Bronchial epithelial cell (primary cell): ENCODE data around the gene WDR82. TPM values are rescaled to one million over a fixed set of nuclear protein-coding genes. Genes with fewer than 3 reads are reported as not detected.

Experiments
- DNase-seq: peaks from one replicate; pipeline ENCODE4 v3.0.0-alpha.2; 2010; ENCODE audit warnings: low read depth
- FAIRE-seq: peaks from 2 replicates; lab custom pipeline; 2011; peaks lifted over from hg19 to GRCh38; lab: Jason Lieb, UNC
- H3K27me3 ChIP-seq: 2 replicates; pipeline ENCODE4 v1.5.1; 2011; ENCODE audit warnings: low read length; ENCODE audit not compliant: control insufficient read depth, insufficient read depth
- H3K36me3 ChIP-seq: 2 replicates; pipeline ENCODE4 v1.5.1; 2011; ENCODE audit warnings: low read length; ENCODE audit not compliant: control insufficient read depth, insufficient read depth
- H3K4me3 ChIP-seq: 2 replicates; pipeline ENCODE4 v1.5.1; 2011; ENCODE audit warnings: mild to moderate bottlenecking, low read depth, low read length, control low read depth
- total RNA-seq: library from RNA; depleted of rRNA; stranded (reverse); fragments of >200 nt; gene quantifications from 2 replicates; pipeline ENCODE4 v1.2.1, GENCODE V29; 2014
- TF ChIP-seq, protein P1 (sequence below): IDR thresholded peaks from 2 replicates; pipeline ENCODE4 v1.5.1; 2011; ENCODE audit warnings: mild to moderate bottlenecking, moderate library complexity, low read length, control low read depth, inconsistent platforms; ENCODE audit not compliant: insufficient read depth, severe bottlenecking

WDR82 gene
- total RNA-seq, 1 donor from 2014 or later = 61.3 TPM

DNA sequence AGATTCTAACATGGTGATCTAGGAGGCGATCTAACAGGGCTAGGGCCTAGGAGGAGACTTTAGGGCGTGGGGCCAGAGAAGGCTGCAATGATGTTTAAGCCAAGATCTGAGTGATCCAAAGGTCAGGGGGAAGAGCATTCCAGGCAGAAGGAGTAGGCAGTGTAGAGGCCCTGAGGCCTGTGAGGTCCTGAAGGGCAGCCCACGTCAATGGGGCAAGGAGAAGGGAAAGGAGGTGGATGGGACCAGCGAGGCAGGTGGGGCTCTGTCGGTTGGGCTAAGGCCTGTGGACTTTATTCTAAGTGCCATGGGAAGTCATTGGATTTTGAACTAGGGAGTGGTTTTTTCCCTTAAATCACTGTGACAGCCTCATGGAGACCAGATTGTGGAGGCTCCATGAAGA is 27.5 kb upstream of the WDR82 start:
- Histone ChIP-seq H3K36me3 (no peaks in the 10 kb centered on the region), H3K27me3 (no peaks in the 10 kb centered on the region), H3K4me3 (no peak overlapping the region)
- TF ChIP-seq, protein P1, sequence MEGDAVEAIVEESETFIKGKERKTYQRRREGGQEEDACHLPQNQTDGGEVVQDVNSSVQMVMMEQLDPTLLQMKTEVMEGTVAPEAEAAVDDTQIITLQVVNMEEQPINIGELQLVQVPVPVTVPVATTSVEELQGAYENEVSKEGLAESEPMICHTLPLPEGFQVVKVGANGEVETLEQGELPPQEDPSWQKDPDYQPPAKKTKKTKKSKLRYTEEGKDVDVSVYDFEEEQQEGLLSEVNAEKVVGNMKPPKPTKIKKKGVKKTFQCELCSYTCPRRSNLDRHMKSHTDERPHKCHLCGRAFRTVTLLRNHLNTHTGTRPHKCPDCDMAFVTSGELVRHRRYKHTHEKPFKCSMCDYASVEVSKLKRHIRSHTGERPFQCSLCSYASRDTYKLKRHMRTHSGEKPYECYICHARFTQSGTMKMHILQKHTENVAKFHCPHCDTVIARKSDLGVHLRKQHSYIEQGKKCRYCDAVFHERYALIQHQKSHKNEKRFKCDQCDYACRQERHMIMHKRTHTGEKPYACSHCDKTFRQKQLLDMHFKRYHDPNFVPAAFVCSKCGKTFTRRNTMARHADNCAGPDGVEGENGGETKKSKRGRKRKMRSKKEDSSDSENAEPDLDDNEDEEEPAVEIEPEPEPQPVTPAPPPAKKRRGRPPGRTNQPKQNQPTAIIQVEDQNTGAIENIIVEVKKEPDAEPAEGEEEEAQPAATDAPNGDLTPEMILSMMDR = no peak
- no peak for DNase-seq
- no peak for FAIRE-seq

DNA sequence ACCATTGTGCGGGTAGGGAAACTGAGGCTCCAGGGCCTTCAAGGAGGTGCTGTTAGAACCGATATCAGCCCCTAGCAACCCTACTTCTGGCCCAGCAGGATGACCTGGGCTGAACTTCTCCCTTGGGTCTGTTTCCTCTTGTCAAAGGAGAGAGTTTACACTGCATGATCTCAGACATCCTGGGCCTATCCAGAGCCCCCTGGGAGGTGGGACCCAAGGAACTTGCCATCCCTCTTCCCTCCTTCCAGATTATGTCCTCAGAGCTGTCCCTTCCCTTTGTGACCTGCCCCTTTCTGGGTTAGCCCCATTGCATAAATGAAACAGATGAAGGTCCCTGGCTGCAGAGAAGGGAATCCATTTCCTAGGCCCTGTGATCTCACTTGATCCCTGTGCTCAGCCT is 25.4 kb upstream of the WDR82 start:
- Histone ChIP-seq H3K27me3 (no peaks in the 10 kb centered on the region), H3K4me3 (no peak overlapping the region), H3K36me3 (no peaks in the 10 kb centered on the region)
- TF ChIP-seq, protein P1 = no peak
- FAIRE-seq (no peak), DNase-seq (no peak)

DNA sequence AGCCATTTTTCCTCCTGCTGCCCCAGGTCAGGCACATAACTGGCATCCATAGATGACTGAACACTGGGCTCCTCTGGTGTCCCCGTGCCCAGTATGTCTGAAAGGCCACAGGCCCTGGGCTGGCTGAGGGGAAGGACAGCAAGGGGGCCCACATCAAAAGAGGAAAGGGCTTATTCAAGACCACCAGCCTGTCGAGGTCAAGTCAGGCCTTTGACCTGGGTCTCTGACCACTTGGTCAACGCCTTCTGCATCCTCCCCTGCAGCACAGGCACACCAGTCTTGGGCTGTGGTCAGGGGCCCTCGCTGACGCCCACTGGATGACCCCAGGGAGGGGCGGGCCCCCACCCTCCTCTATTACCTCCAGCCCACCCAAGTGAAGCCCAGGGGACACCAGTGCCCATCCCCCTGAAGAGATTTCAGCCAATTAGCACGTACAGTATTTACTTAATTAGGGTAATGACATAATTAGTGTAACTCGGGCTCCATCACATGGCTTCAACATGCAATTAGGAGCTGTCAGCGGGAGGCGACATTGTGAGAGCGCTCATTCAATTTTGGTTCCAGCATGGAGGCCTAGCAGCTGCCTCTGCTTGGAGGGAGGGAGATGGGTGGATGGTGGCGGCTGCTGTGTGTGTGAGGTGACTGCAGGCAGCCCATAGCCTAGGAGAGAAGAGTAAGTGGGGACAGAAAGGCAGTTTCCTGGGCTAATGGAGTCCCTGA is 24.1 kb upstream of the WDR82 start:
- TF ChIP-seq, protein P1 = no peak
- H3K4me3 ChIP-seq = no peak overlapping the region
- FAIRE-seq (peak; percentile 58), DNase-seq (no peak)
- H3K36me3 ChIP-seq = no peaks in the 10 kb centered on the region
- peaks cover 2% of the 10 kb centered on the region for H3K27me3 ChIP-seq

DNA sequence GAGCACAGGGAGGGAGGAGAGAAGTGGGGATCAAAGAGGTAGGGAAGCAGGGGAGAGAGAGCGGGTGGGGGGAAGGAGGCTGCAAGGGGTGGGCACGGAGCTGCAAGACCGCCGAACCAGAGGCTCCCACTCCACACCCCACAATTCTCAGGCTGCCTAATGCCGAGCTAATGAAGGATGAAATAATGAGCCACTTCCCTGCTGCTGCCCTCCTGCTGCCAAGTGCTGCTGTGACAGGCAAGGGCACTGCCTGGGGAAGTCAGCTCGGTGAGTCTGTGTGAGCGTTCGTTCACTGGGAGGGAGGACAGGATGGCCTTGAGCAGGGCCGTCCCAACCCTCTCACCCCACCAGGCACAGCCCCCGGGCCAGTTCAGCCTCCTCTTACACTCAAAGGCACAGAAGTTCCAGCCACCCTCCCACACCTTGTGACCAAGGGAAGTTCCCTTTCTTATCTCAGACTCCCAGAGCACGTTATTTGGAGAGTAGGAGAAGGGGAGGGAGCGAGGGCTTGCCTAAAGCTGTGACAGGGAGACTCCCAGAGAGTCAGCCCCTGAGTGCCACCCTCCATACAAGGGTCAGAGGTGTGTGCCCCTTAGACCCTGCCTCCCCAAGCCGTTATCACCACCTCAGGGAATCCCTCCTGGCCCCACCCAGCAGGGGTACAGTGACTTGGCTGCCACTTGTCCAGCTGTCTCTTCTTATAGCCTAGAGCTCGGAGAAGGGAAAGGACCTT is 21.6 kb upstream of the WDR82 start:
- TF ChIP-seq, protein P1 = peak; percentile 57

DNA sequence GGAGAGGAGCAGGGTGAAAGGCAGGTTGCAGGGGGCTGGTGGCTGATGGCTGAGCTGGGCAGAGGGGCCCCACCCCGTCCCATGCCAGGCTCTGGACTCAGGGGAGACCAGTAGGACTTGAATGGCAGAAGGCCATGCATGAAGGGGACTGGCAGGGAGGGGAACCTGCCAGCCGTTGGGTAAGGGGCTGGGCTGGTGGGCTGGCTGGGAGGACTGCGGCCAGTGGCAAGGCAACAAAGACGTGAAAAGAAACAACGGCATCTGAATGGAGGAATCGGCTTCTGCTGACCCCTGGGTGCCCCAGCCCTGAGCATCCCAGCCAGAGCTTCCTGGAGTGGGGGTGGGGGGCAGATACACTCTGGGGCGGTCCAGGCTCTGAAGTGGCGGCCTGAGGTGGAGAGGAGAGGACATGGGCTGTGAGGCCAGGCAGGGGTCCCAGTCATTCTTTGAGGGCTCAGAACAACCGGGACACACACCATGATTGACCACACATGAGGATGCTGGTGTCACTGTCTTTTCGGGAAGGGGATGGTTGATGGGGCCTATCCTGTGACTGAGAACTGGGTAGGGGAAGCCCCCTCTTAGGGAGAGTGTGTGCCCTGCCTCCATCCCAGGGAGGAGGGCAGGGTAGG is 20.9 kb upstream of the WDR82 start:
- Histone ChIP-seq H3K4me3 (no peak overlapping the region), H3K36me3 (no peaks in the 10 kb centered on the region), H3K27me3 (peaks cover 4% of the 10 kb centered on the region)
- FAIRE-seq (no peak), DNase-seq (no peak)
- TF ChIP-seq, protein P1 = no peak

More for the DNA sequence above, 21.6 kb upstream of the WDR82 start:
- H3K36me3 ChIP-seq = no peaks in the 10 kb centered on the region
- DNase-seq = peak; percentile 33
- no peak for FAIRE-seq
- H3K4me3 ChIP-seq = no peak overlapping the region
- peaks cover 4% of the 10 kb centered on the region for H3K27me3 ChIP-seq
